Common myeloid progenitor, CD34-positive (primary cell): ENCODE data around the gene ADAM12.

ENCODE experiments used
- CTCF ChIA-PET: fragments of 350-600 bp; sonication (Branson Sonifier 250); formaldehyde crosslinking; loops from one replicate; lab custom pipeline; 2021; ENCODE audit warnings: antibody characterized with exemption; lab: Charles Lee
- POLR2A ChIA-PET: fragments of 350-600 bp; sonication (Branson Sonifier 250); formaldehyde crosslinking; loops from one replicate; lab custom pipeline; 2021; ENCODE audit warnings: antibody characterized with exemption; lab: Charles Lee
- DNase-seq, 3 donors: peaks; one replicate each; pipeline versions ENCODE4 v3.0.0 to v3.0.0-alpha.2; 2013
- H3K27ac ChIP-seq, 2 experiments: 1 replicate in 1 of 2; 2 replicates in 1 of 2; pipeline ENCODE4 v1.7.0; 2013; ENCODE audit warnings: inconsistent platforms in 2 of 2, low read length in 2 of 2, mild to moderate bottlenecking in 2 of 2, low read depth in 1 of 2, moderate library complexity in 1 of 2; ENCODE audit not compliant: severe bottlenecking in 2 of 2, insufficient read depth in 1 of 2, poor library complexity in 1 of 2
- H3K27me3 ChIP-seq, 5 experiments: replicated peaks in 2 of 5; 1 replicate in 3 of 5; 2 replicates in 2 of 5; pipeline versions ENCODE4 v1.6.1 to v1.7.0; 2013; ENCODE audit warnings: low read length in 4 of 5, mild to moderate bottlenecking in 2 of 5, moderate library complexity in 2 of 5, inconsistent platforms in 1 of 5; ENCODE audit not compliant: insufficient read depth in 5 of 5, control insufficient read depth in 4 of 5
- H3K36me3 ChIP-seq, 4 experiments: 1 replicate in 2 of 4; 2 replicates in 2 of 4; pipeline versions ENCODE4 v1.6.1 to v1.7.0; 2013; ENCODE audit warnings: low read length in 3 of 4, control low read depth in 1 of 4, mild to moderate bottlenecking in 1 of 4; ENCODE audit not compliant: control insufficient read depth in 4 of 4, insufficient read depth in 4 of 4
- H3K4me1 ChIP-seq, 4 experiments: 1 replicate in 3 of 4; 2 replicates in 1 of 4; pipeline versions ENCODE4 v1.6.1 to v1.7.1; 2013; ENCODE audit warnings: low read length in 3 of 4, mild to moderate bottlenecking in 3 of 4, control low read depth in 1 of 4, inconsistent platforms in 1 of 4, moderate library complexity in 1 of 4; ENCODE audit not compliant: control insufficient read depth in 4 of 4, insufficient read depth in 4 of 4; ENCODE audit errors: control extremely low read depth in 1 of 4
- H3K4me3 ChIP-seq, 7 experiments: 1 replicate in 4 of 7; 2 replicates in 3 of 7; pipeline versions ENCODE4 v1.5.1 to v1.7.0; 2013; ENCODE audit warnings: mild to moderate bottlenecking in 7 of 7, low read length in 6 of 7, moderate library complexity in 6 of 7, inconsistent platforms in 2 of 7, low read depth in 2 of 7, control low read depth in 1 of 7; ENCODE audit not compliant: insufficient read depth in 4 of 7, control insufficient read depth in 1 of 7; ENCODE audit errors: extremely low read depth in 1 of 7
- H3K9me3 ChIP-seq, 5 experiments: 1 replicate in 4 of 5; 2 replicates in 1 of 5; pipeline versions ENCODE4 v1.6.1 to v1.7.1; 2013; ENCODE audit warnings: low read length in 4 of 5, mild to moderate bottlenecking in 2 of 5, inconsistent platforms in 1 of 5, low read depth in 1 of 5, moderate library complexity in 1 of 5; ENCODE audit not compliant: control insufficient read depth in 4 of 5, insufficient read depth in 2 of 5; ENCODE audit errors: control extremely low read depth in 1 of 5
- WGBS: methylation state at CpG from one replicate; pipeline ENCODE4 v1.1.5; 2013; ENCODE audit not compliant: insufficient coverage; 5-methylcytosine and 5-hydroxymethylcytosine counted together

ADAM12 gene

DNA sequence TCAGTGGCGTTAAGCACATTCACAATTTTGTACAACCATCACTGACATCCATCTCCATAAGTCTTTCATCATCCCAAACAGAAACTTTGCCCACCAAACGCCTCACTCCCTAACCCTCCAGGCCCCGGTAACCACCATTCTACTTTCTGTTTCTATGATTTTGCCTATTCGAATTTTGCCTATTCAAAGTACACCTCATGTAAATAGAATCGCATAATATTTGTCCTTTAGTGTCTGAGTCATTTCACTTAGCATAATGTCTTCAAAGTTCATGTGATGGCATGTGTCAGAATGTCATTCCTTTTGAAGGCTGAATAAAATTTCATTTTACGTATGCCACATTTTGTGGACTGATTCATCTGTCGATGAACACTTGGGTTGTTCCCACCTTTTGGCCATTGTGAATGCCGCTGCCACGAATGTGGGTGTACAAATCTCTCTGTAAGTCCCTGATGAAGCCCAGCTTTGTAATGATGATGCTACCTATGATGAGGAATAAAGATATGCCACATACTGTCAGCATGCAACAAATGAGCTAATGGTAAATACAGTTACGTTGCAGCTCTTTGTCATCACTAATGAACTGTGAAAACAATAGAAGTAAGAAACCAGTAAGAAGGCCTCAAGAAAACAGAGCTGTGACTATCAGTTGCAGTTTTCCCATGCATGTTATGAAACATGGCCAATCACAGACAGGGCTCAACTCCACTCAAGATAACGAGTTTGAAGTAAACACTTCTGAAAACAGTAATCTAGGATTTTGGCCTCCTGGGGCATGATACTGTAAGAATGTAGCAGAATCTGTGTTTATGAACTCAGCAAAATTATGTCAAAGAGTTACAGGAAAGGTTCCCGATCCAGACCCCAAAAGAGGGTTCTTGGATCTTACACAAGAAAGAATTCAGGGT is 120.0 kb downstream of the ADAM12 start:
- no peak for DNase-seq
- Histone ChIP-seq H3K4me1 (no peaks in the 10 kb centered on the region), H3K27ac (no peak overlapping the region), H3K9me3 (peaks cover 0 to 2% (median 1%) of the 10 kb centered on the region in 5 experiments), H3K4me3 (no peak overlapping the region), H3K36me3 (no peaks in the 10 kb centered on the region), H3K27me3 (peaks cover 0 to 7% (median 0%) of the 10 kb centered on the region in 5 experiments)
- CTCF ChIA-PET = no interaction called here
- POLR2A ChIA-PET = no interaction called here
- WGBS = 86% methylated on average over 12 of the region's 12 CpGs

DNA sequence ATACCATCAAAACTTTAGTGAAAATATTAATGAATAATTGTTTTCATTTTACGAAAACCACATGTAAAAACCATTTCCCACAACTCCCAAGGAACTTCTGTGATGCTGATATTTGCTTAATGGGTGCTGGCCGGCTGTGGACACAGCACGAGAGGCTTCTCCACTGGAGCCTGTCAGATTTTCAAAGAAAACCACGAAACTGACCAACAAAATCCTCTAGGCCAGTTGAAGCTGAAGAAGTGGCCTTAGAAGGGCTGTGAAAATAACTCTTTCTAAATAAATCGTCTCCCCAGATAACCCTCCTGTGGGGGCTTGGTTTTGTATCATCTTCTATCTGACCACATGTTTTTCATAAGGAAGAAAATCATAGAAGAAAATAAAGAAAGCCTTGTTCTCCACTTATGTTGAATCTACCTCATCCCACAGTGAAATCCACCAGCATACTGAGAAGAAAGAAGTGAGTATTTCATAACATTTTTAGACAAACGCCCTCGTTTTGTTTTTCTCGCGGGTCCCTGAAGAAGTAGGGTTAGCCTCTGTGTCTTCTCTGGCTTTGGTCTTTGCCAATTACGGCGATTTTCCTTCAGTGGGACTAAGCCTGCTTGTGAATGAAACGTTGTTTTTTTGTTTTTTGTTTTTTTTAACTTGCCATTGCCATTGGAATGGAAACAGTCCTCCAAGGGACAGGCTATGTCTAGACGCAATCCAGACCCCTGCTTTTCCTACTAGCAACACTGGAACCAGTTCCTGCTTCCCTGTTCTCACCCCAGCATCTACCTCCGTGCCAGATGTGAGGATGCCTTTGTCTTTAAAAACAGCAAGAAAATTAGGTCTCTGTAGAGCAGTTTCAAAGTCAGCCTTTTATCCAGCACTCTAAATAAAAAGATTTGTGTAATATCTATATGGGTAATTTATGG is 123.9 kb downstream of the ADAM12 start:
- no peak overlapping the region for H3K27ac ChIP-seq
- peaks cover 0 to 2% (median 1%) of the 10 kb centered on the region in 5 experiments for H3K9me3 ChIP-seq
- 83% methylated on average over 9 of the region's 14 CpGs for whole genome bisulfite sequencing
- no peak for DNase-seq
- H3K36me3 ChIP-seq = no peaks in the 10 kb centered on the region
- H3K4me1 ChIP-seq = no peaks in the 10 kb centered on the region
- ChIA-PET POLR2A (no interaction called here), CTCF (no interaction called here)
- H3K4me3 ChIP-seq = no peak overlapping the region
- peaks cover 0 to 4% (median 1%) of the 10 kb centered on the region in 5 experiments for H3K27me3 ChIP-seq

DNA sequence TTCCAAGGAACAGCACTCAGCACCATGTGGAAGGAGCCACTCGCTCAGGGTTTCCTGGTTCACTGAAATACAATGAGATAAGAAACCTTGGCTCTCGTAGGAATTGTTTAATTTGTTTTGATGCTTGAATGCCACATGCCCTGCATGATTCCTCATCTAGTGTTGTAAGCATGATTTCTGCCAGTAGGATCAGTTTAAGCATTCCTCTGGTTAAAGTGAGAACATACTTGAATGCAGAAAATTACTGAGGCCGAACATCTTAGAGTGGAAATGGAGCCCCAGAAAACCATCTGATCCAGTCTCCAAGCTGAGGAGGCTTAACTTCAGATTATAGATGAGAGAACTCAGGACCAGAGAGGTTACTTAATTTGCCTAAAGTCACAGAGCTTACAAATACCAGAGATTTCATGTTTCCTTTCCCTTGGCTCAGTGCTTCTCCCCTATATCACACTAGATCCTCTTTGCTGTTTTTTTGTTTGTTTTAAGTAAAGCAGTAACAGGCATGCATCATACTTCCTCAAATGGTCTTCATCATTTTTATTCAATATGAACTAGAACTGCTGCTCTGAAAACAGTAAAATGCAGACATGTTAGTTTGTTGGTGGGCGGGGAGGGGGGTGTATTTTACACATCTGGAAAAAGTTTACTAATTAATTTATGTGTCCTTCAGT is 125.1 kb downstream of the ADAM12 start:
- peaks cover 0 to 4% (median 0%) of the 10 kb centered on the region in 5 experiments for H3K27me3 ChIP-seq
- DNase-seq = no peak
- 97% methylated on average over 3 of the region's 4 CpGs for WGBS
- POLR2A ChIA-PET = no interaction called here
- H3K27ac ChIP-seq = no peak overlapping the region
- no peaks in the 10 kb centered on the region for H3K4me1 ChIP-seq
- H3K9me3 ChIP-seq = peaks cover 0 to 2% (median 1%) of the 10 kb centered on the region in 5 experiments
- no peak overlapping the region for H3K4me3 ChIP-seq
- CTCF ChIA-PET = no interaction called here
- H3K36me3 ChIP-seq = no peaks in the 10 kb centered on the region

DNA sequence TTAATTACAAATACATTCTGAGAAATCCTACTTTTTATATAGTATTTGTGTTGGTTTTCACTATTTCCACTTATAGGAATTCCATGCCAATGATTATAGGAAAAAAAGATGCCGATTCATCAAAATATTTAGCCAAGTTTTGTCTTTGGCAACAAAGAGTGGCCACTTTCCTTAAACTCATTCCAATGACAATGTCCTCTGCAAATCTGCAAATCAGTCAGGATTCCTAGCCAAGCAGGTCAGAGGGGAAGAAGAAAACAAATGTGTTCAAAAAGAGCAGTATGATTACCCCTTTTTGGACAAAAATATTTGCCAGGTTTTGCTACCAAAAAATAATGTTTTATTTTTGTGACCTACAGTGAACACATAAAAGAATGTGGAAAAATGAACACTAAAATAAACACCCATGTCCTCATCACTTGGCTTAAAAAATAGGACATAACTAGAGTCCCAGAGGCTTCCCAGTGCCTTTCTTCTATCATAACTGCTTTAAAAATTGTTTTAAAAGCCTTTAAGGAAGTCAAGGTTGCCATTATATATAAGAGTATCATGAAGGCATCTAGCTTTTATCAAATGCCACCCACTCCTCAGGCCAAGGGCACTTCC is 125.9 kb downstream of the ADAM12 start:
- Histone ChIP-seq H3K9me3 (peaks cover 0 to 2% (median 1%) of the 10 kb centered on the region in 5 experiments), H3K4me1 (no peaks in the 10 kb centered on the region), H3K27ac (no peak overlapping the region), H3K36me3 (no peaks in the 10 kb centered on the region), H3K27me3 (peaks cover 0 to 4% (median 0%) of the 10 kb centered on the region in 5 experiments), H3K4me3 (no peak overlapping the region)
- ChIA-PET CTCF (no interaction called here), POLR2A (no interaction called here)
- 83% methylated on average over 1 of the region's 1 CpG for WGBS
- DNase-seq = no peak

DNA sequence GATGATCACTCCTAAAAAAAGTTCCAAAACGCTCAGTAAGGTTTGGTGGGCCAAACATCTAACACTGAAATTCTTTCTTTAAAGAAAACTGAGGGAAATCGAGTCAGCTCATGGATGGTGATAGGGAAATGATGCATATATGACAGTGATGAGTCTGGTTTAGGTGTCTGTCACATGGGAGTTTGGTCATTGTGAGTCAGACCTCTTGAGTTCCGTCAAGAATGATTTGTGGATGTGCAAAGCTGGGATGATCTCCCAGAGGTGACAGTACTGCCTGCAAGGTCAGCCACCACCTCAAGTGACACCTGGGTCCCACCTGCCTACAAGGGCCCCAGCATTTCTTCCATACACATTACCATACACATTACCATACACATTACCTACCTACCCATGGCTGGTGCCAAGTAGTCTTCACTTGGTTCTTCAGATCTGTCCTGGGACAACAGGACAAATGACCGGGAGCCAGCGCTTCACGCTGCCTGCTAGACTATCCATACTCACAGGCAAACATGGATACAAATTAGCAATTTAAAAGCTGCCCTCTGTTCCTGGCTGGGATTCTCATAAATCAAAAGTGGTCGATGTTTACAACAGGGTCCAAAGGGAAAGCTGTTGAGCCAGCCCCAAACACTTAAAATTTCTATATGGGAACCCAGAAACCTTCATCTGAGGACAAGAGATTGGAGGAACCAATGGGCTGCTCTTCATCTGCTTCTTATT is 128.4 kb downstream of the ADAM12 start:
- DNase-seq = no peak
- Histone ChIP-seq H3K27me3 (peaks cover 0 to 4% (median 0%) of the 10 kb centered on the region in 5 experiments), H3K4me3 (no peak overlapping the region), H3K4me1 (no peaks in the 10 kb centered on the region), H3K9me3 (no peaks in the 10 kb centered on the region), H3K36me3 (no peaks in the 10 kb centered on the region), H3K27ac (no peak overlapping the region)
- WGBS = 100% methylated on average over 6 of the region's 7 CpGs
- CTCF ChIA-PET = no interaction called here
- POLR2A ChIA-PET = no interaction called here

DNA sequence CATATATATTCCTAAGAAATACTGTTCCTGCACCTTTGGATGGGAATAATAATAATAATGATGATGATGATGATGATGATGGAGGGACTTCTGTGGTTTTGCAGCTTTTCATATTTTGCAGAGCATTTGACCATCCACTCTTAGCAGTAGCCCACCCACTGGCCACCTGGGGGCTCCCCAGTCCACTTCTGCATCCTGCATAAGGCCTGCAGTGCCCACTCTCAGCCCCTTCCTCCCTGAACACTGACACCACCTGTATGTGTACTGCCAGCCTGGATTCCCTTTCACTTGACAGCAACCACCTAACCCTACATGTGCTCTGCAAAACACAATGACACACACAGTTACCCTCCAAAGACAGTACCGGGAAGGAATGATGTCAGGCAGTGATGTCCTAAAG is 131.4 kb downstream of the ADAM12 start:
- H3K9me3 ChIP-seq = peaks cover 0 to under 1% (median 0%) of the 10 kb centered on the region in 5 experiments
- H3K36me3 ChIP-seq = no peaks in the 10 kb centered on the region
- 100% methylated on average over 1 of the region's 1 CpG for WGBS
- ChIA-PET CTCF (no interaction called here), POLR2A (no interaction called here)
- no peak for DNase-seq
- no peak overlapping the region for H3K27ac ChIP-seq
- no peak overlapping the region for H3K4me3 ChIP-seq
- no peaks in the 10 kb centered on the region for H3K4me1 ChIP-seq
- H3K27me3 ChIP-seq = peaks cover 0 to 3% (median 0%) of the 10 kb centered on the region in 5 experiments
